Measurements from ENCODE around the gene ORC3.

DNA sequence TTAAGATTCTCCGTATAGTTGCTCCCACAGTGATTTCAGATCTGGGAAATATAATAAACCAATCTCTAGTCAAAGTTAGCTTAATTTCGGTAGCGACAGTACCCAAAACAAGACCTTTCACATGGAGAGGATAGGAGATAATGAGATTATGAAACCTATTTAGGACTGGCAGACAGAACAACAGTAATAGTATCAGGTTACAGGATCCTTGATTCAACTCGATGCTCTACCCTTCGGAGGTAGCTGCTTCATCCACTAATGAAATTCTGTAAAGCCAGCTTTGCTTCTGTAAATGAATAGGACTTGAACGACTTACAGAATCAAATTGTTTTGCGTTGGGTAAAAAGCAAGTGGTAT is 112.6 kb downstream of the ORC3 start:
- no peak for TF ChIP-seq POLR2AphosphoS5 (IDR thresholded peaks at IDR 0.05; ENCODE audit: low read depth, low read length)
- TF ChIP-seq POLR2A (IDR thresholded peaks at IDR 0.05; ENCODE audit: low read depth, low read length): no peak
- no peak for TF ChIP-seq TAF1 (IDR thresholded peaks at IDR 0.05; ENCODE audit: low read depth, low read length)
- no peak for TF ChIP-seq SPI1 (IDR thresholded peaks at IDR 0.05; ENCODE audit: low read depth, low read length)
- no peak for TF ChIP-seq POU2F2 (IDR thresholded peaks at IDR 0.05; ENCODE audit: low read depth, low read length)
- no peak for TF ChIP-seq PAX5 (IDR thresholded peaks at IDR 0.05; ENCODE audit: insufficient read depth, low read length, severe bottlenecking)
